H9 (cell line): ENCODE data around the gene TBC1D19. TPM values are rescaled to one million over a fixed set of nuclear protein-coding genes. Genes with fewer than 3 reads are reported as not detected.

Experiments used
- DNase-seq: peaks from one replicate; pipeline ENCODE4 v3.0.0-alpha.2; 2017
- H2AFZ ChIP-seq: one replicate; pipeline ENCODE4 v1.6.1; 2013; ENCODE audit warnings: mild to moderate bottlenecking, low read length, control low read depth, moderate library complexity
- H2AK5ac ChIP-seq: 2 replicates; pipeline ENCODE4 v1.6.1; 2013; ENCODE audit warnings: low read length, control low read depth, mixed read lengths; ENCODE audit not compliant: insufficient read length
- H2BK120ac ChIP-seq: one replicate; pipeline ENCODE4 v1.6.1; 2013; ENCODE audit warnings: low read depth, mild to moderate bottlenecking, low read length, control low read depth, inconsistent platforms; ENCODE audit not compliant: poor library complexity, severe bottlenecking
- H2BK12ac ChIP-seq: 2 replicates; pipeline ENCODE4 v1.6.1; 2013; ENCODE audit warnings: low read length, control low read depth, mixed read lengths, low read depth; ENCODE audit not compliant: insufficient read length
- H2BK15ac ChIP-seq: 2 replicates; pipeline ENCODE4 v1.6.1; 2013; ENCODE audit warnings: low read depth, low read length, control low read depth
- H2BK20ac ChIP-seq: one replicate; pipeline ENCODE4 v1.6.1; 2013; ENCODE audit warnings: low read depth, mild to moderate bottlenecking, low read length, control low read depth, inconsistent platforms; ENCODE audit not compliant: poor library complexity, severe bottlenecking
- H2BK5ac ChIP-seq: 2 replicates; pipeline ENCODE4 v1.6.1; 2013; ENCODE audit warnings: low read length, control low read depth, mixed read lengths; ENCODE audit not compliant: insufficient read length
- H3K14ac ChIP-seq: 2 replicates; pipeline ENCODE4 v1.6.1; 2013; ENCODE audit warnings: low read length, control low read depth; ENCODE audit not compliant: insufficient read depth
- H3K18ac ChIP-seq: 2 replicates; pipeline ENCODE4 v1.6.1; 2013; ENCODE audit warnings: low read depth, mild to moderate bottlenecking, mixed read lengths, low read length, control low read depth; ENCODE audit not compliant: insufficient read length
- H3K23ac ChIP-seq: 2 replicates; pipeline ENCODE4 v1.6.1; 2013; ENCODE audit warnings: low read length, control low read depth, mixed read lengths, low read depth; ENCODE audit not compliant: insufficient read length
- H3K23me2 ChIP-seq: 2 replicates; pipeline ENCODE4 v1.6.1; 2013; ENCODE audit warnings: low read depth, mild to moderate bottlenecking, mixed read lengths, low read length, control low read depth; ENCODE audit not compliant: insufficient read length, poor library complexity, severe bottlenecking
- H3K27ac ChIP-seq: 2 replicates; pipeline ENCODE4 v1.5.1; 2013; ENCODE audit warnings: low read length, control low read depth, mixed read lengths, low read depth; ENCODE audit not compliant: insufficient read length
- H3K27me3 ChIP-seq: 2 replicates; pipeline ENCODE4 v1.6.1; 2013; ENCODE audit warnings: low read length, control low read depth, inconsistent platforms; ENCODE audit not compliant: insufficient read depth
- H3K4ac ChIP-seq: 2 replicates; pipeline ENCODE4 v1.6.1; 2013; ENCODE audit warnings: low read depth, mild to moderate bottlenecking, control low read depth, inconsistent platforms, low read length, moderate library complexity
- H3K4me1 ChIP-seq: 2 replicates; pipeline ENCODE4 v1.6.1; 2013; ENCODE audit warnings: low read length, control low read depth, inconsistent platforms; ENCODE audit not compliant: insufficient read depth
- H3K4me2 ChIP-seq: 2 replicates; pipeline ENCODE4 v1.6.1; 2013; ENCODE audit warnings: low read length, control low read depth, mixed read lengths; ENCODE audit not compliant: insufficient read length, insufficient read depth
- H3K56ac ChIP-seq: 2 replicates; pipeline ENCODE4 v1.6.1; 2013; ENCODE audit warnings: low read depth, mild to moderate bottlenecking, mixed read lengths, low read length, control low read depth; ENCODE audit not compliant: insufficient read length
- H3K79me1 ChIP-seq: 2 replicates; pipeline ENCODE4 v1.6.1; 2013; ENCODE audit warnings: low read depth, mild to moderate bottlenecking, moderate library complexity, low read length, control low read depth, inconsistent platforms; ENCODE audit not compliant: insufficient read depth, poor library complexity, severe bottlenecking
- H3K79me2 ChIP-seq: 2 replicates; pipeline ENCODE4 v1.6.1; 2013; ENCODE audit warnings: low read length, control low read depth, inconsistent platforms; ENCODE audit not compliant: insufficient read depth
- H3K9ac ChIP-seq: 2 replicates; pipeline ENCODE4 v1.6.1; 2013; ENCODE audit warnings: low read length, control low read depth, mixed read lengths; ENCODE audit not compliant: insufficient read length; ENCODE audit errors: extremely low read depth
- H3K9me3 ChIP-seq: one replicate; pipeline ENCODE4 v1.6.1; 2013; ENCODE audit warnings: low read depth, low read length, inconsistent platforms; ENCODE audit not compliant: control insufficient read depth
- H3T11ph ChIP-seq: one replicate; pipeline ENCODE4 v1.6.1; 2013; ENCODE audit warnings: mild to moderate bottlenecking, low read length, control low read depth, inconsistent platforms
- H4K20me1 ChIP-seq: one replicate; pipeline ENCODE4 v1.6.1; 2013; ENCODE audit not compliant: control insufficient read depth, insufficient read length, insufficient read depth
- H4K5ac ChIP-seq: 2 replicates; pipeline ENCODE4 v1.6.1; 2013; ENCODE audit warnings: low read depth, mild to moderate bottlenecking, mixed read lengths, low read length, control low read depth; ENCODE audit not compliant: insufficient read length
- H4K8ac ChIP-seq: replicated peaks from 2 replicates; pipeline ENCODE4 v1.6.1; 2013; ENCODE audit warnings: low read length, control low read depth, mixed read lengths, low read depth; ENCODE audit not compliant: insufficient read length
- H4K91ac ChIP-seq: 2 replicates; pipeline ENCODE4 v1.6.1; 2013; ENCODE audit warnings: low read depth, mild to moderate bottlenecking, moderate library complexity, mixed read lengths, low read length, control low read depth; ENCODE audit not compliant: insufficient read length
- H3K27ac Mint-ChIP-seq, 3 experiments: 2 replicates in 2 of 3; 3 replicates in 1 of 3; pipeline ENCODE4 v1.8.0; 2020 to 2021; ENCODE audit warnings: mixed read lengths in 3 of 3, mild to moderate bottlenecking in 1 of 3, moderate library complexity in 1 of 3
- H3K27me3 Mint-ChIP-seq: 2 replicates; pipeline ENCODE4 v1.8.0; 2021; ENCODE audit warnings: low read depth, mild to moderate bottlenecking, moderate library complexity, mixed read lengths
- H3K36me3 Mint-ChIP-seq, 3 experiments: 2 replicates in 2 of 3; 3 replicates in 1 of 3; pipeline ENCODE4 v1.8.0; 2020 to 2021; ENCODE audit warnings: low read depth in 3 of 3, mixed read lengths in 3 of 3; ENCODE audit not compliant: insufficient read depth in 1 of 3
- H3K4me1 Mint-ChIP-seq, 2 experiments: 2 replicates each; pipeline ENCODE4 v1.8.0; 2020; ENCODE audit warnings: mixed read lengths in 2 of 2
- H3K4me3 Mint-ChIP-seq, 2 experiments: 2 replicates in 1 of 2; 3 replicates in 1 of 2; pipeline ENCODE4 v1.8.0; 2020 to 2021; ENCODE audit warnings: mild to moderate bottlenecking in 2 of 2, mixed read lengths in 2 of 2, moderate library complexity in 1 of 2
- H3K9me3 Mint-ChIP-seq, 2 experiments: 2 replicates in 1 of 2; 3 replicates in 1 of 2; pipeline ENCODE4 v1.8.0; 2020; ENCODE audit warnings: mild to moderate bottlenecking in 2 of 2, mixed read lengths in 2 of 2, moderate library complexity in 1 of 2
- CTCF ChIP-seq: fragments of 200-600 bp; sonication (generic); conservative IDR thresholded peaks from 3 replicates; pipeline ENCODE4 v1.8.0; 2021; ENCODE audit warnings: antibody characterized with exemption, mild to moderate bottlenecking
- total RNA-seq: library from RNA; stranded (reverse); gene quantifications from 2 replicates; pipeline ENCODE4 v1.2.1, GENCODE V29; 2021

TBC1D19 gene
- total RNA-seq, 1 experiment from 2014 or later = 3.2 TPM

GRCh38 chr4:26609391-26609790, 25.5 kb downstream of the TBC1D19 start:
- Histone ChIP-seq H2BK20ac (no peak overlapping the region), H4K20me1 (no peaks in the 10 kb centered on the region)

More at GRCh38 chr4:26609391-26609790, 25.5 kb downstream of the TBC1D19 start:
- H2AFZ ChIP-seq = no peak overlapping the region
- no peaks in the 10 kb centered on the region for H3K79me2 ChIP-seq
- H3K23ac ChIP-seq = no peak overlapping the region
- H3K4me2 ChIP-seq = no peak overlapping the region
- H3K14ac ChIP-seq = no peak overlapping the region
- no peak for TF ChIP-seq CTCF
- no peaks in the 10 kb centered on the region for H3K27me3 ChIP-seq
- H3T11ph ChIP-seq = no peak overlapping the region
- H3K4ac ChIP-seq = no peak overlapping the region
- no peak overlapping the region for H4K8ac ChIP-seq
- no peak overlapping the region for H4K91ac ChIP-seq
- no peak overlapping the region for H3K9ac ChIP-seq
- H2BK12ac ChIP-seq = no peak overlapping the region
- no peaks in the 10 kb centered on the region for H3K9me3 Mint-ChIP-seq
- H3K79me1 ChIP-seq = no peaks in the 10 kb centered on the region
- no peak overlapping the region for H2BK120ac ChIP-seq
- no peak overlapping the region for H2BK15ac ChIP-seq
- H3K4me3 Mint-ChIP-seq = no peak overlapping the region
- H4K5ac ChIP-seq = no peak overlapping the region
- no peak overlapping the region for H2AK5ac ChIP-seq
- H3K56ac ChIP-seq = no peak overlapping the region
- no peak for DNase-seq
- no peaks in the 10 kb centered on the region for H3K27me3 Mint-ChIP-seq
- peaks cover 9 to 16% of the 10 kb centered on the region in 2 experiments for H3K4me1 Mint-ChIP-seq
- no peak overlapping the region for H3K27ac ChIP-seq
- H3K18ac ChIP-seq = no peak overlapping the region
- no peaks in the 10 kb centered on the region for H3K9me3 ChIP-seq
- H3K23me2 ChIP-seq = no peaks in the 10 kb centered on the region
- peak overlapping the region in 1 of 3 experiments; percentile 1; a peak in 2 of 7 replicates for H3K27ac Mint-ChIP-seq
- H3K36me3 Mint-ChIP-seq = no peaks in the 10 kb centered on the region
- H2BK5ac ChIP-seq = no peak overlapping the region
- no peaks in the 10 kb centered on the region for H3K4me1 ChIP-seq
